DND-41 (cell line): ENCODE results near the gene TGOLN2.
A peak's percentile ranks its signal among the peaks of the same experiment; 100 is the strongest.
"Not testable (repeated sequence)": the region's sequence is repeated elsewhere in the genome, so short reads cannot be mapped to it uniquely, and the experiment has no call there.

Experiments used
- ATAC-seq: fragments of 200-7000 bp; cut with Tn5 transposase; 3 replicates; pipeline ENCODE4 v1.9.1; 2021; ENCODE audit warnings: low read depth; ENCODE audit not compliant: insufficient read depth
- DNase-seq: peaks from one replicate; pipeline ENCODE4 v3.0.0-alpha.2; 2020
- H2AFZ ChIP-seq: 2 replicates; pipeline ENCODE4 v1.6.0; 2012; ENCODE audit warnings: low read depth, low read length
- H3K27ac ChIP-seq: 2 replicates; pipeline ENCODE4 v1.5.1; 2012; ENCODE audit warnings: low read length, inconsistent platforms
- H3K27me3 ChIP-seq: fragments of 200-600 bp; sonication (generic); 2 replicates; pipeline ENCODE4 v1.6.0; 2012; ENCODE audit warnings: low read length, mild to moderate bottlenecking, inconsistent platforms; ENCODE audit not compliant: insufficient read depth, poor library complexity
- H3K36me3 ChIP-seq: 2 replicates; pipeline ENCODE4 v1.5.1; 2012; ENCODE audit warnings: low read length, inconsistent platforms; ENCODE audit not compliant: insufficient read depth
- H3K4me1 ChIP-seq: 2 replicates; pipeline ENCODE4 v1.5.1; 2012; ENCODE audit warnings: mild to moderate bottlenecking, low read length; ENCODE audit not compliant: insufficient read depth
- H3K4me2 ChIP-seq: 2 replicates; pipeline ENCODE4 v1.6.0; 2012; ENCODE audit warnings: mild to moderate bottlenecking, moderate library complexity, low read length, inconsistent platforms; ENCODE audit not compliant: insufficient read depth
- H3K4me3 ChIP-seq, 2 experiments: fragments of 200-600 bp in 1 of 2; shearing (Covaris generic) in 1 of 2; 2 replicates each; pipeline ENCODE4 v1.5.1; 2012 to 2016; ENCODE audit warnings: inconsistent platforms in 2 of 2, low read length in 2 of 2, mild to moderate bottlenecking in 2 of 2, low read depth in 1 of 2, moderate library complexity in 1 of 2
- H3K79me2 ChIP-seq: 2 replicates; pipeline ENCODE4 v1.6.0; 2012; ENCODE audit warnings: low read length, inconsistent platforms; ENCODE audit not compliant: insufficient read depth
- H3K9ac ChIP-seq: 2 replicates; pipeline ENCODE4 v1.6.0; 2012; ENCODE audit warnings: low read depth, mild to moderate bottlenecking, inconsistent platforms, low read length, moderate library complexity
- H3K9me3 ChIP-seq: 2 replicates; pipeline ENCODE4 v1.5.1; 2012; ENCODE audit warnings: low read length, moderate library complexity, mild to moderate bottlenecking, inconsistent platforms; ENCODE audit not compliant: insufficient read depth, severe bottlenecking
- H4K20me1 ChIP-seq: 2 replicates; pipeline ENCODE4 v1.6.0; 2012; ENCODE audit warnings: low read length; ENCODE audit not compliant: insufficient read depth
- EZH2 ChIP-seq: IDR thresholded peaks from 3 replicates; pipeline ENCODE4 v1.6.1; 2012; ENCODE audit warnings: borderline replicate concordance, low read depth, mild to moderate bottlenecking, moderate library complexity, low read length, inconsistent platforms; ENCODE audit not compliant: severe bottlenecking
- TF ChIP-seq, protein P1 (sequence below): IDR thresholded peaks from 2 replicates; pipeline ENCODE4 v1.5.1; 2012; ENCODE audit warnings: borderline replicate concordance, low read length, moderate library complexity, mild to moderate bottlenecking; ENCODE audit not compliant: poor library complexity, severe bottlenecking; ENCODE audit errors: extremely low read depth

The TGOLN2 gene

DNA sequence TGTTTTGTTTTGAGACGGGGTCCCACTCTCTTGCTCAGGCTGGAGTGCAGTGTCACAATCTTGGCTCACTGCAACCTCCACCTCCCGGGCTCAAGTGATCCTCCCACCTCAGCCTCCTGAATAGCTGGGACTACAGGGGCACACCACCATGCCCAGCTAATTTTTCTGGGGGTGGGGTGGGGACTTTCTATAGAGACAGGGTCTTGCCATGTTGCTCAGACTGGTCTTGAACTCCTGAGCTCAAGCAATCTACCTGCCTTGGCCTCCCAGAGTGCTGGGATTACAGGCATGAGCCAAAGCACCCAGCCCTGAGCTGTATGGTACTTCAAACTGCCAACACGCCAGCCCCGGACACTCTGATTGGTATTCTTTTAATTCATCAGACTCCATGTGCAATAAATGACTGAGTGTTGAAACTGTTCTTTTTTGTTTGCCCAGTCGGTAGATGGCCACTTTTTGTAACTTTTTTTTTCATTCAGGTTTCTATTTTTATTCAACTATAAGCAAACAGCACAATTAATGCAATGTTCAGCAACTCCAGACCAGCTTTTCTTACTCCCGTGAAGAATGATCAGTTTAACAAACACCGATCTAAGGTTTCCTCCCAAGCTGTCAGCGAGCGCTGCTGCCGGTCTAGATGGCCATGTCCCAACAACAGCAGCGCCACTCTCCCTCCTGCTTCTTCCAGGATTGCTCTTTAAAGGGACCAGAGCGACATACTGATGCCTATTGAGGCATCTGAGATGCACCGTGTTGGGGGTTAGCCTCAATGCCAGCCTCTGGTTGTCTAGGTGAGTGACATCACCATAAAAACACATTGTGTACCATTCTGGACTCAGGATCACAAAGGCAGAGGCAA is 12.5 kb upstream of the TGOLN2 start:
- Histone ChIP-seq H3K4me3 (no peak overlapping the region), H2AFZ (no peak overlapping the region), H3K9ac (no peak overlapping the region), H3K27ac (no peak overlapping the region), H3K9me3 (no peaks in the 10 kb centered on the region), H3K27me3 (no peaks in the 10 kb centered on the region), H3K79me2 (no peaks in the 10 kb centered on the region), H3K36me3 (peaks cover 17% of the 10 kb centered on the region), H3K4me2 (no peak overlapping the region), H3K4me1 (no peaks in the 10 kb centered on the region), H4K20me1 (no peaks in the 10 kb centered on the region)
- TF ChIP-seq EZH2: no peak
- TF ChIP-seq, protein P1, sequence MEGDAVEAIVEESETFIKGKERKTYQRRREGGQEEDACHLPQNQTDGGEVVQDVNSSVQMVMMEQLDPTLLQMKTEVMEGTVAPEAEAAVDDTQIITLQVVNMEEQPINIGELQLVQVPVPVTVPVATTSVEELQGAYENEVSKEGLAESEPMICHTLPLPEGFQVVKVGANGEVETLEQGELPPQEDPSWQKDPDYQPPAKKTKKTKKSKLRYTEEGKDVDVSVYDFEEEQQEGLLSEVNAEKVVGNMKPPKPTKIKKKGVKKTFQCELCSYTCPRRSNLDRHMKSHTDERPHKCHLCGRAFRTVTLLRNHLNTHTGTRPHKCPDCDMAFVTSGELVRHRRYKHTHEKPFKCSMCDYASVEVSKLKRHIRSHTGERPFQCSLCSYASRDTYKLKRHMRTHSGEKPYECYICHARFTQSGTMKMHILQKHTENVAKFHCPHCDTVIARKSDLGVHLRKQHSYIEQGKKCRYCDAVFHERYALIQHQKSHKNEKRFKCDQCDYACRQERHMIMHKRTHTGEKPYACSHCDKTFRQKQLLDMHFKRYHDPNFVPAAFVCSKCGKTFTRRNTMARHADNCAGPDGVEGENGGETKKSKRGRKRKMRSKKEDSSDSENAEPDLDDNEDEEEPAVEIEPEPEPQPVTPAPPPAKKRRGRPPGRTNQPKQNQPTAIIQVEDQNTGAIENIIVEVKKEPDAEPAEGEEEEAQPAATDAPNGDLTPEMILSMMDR: no peak
- ATAC-seq (no peak), DNase-seq (no peak)

DNA sequence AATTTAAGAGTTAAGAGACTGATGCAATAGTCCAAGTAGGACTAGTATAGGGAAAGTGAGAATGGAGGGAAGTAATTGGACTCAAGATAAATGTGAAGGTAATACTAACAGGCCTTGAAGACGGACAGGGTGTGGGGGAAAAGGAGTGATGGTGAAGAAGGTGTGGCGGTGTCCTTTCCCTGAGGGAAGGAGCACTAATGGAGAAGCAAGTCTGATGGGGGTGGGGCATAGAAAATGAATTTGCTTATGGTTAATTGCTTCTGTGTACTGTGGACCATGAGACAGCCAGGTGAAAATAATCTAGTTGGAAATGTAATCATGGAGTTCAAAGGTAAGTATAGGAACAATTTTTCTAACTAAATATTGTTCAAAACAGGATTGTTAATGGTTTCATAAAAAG is 7.1 kb upstream of the TGOLN2 start:
- H3K27me3 ChIP-seq: no peaks in the 10 kb centered on the region
- no peaks in the 10 kb centered on the region for H3K79me2 ChIP-seq
- no peak for DNase-seq
- no peak overlapping the region for H3K4me3 ChIP-seq
- H3K27ac ChIP-seq: no peak overlapping the region
- no peak overlapping the region for H2AFZ ChIP-seq
- no peaks in the 10 kb centered on the region for H3K36me3 ChIP-seq
- no peak for ATAC-seq
- no peaks in the 10 kb centered on the region for H3K4me1 ChIP-seq
- TF ChIP-seq, protein P1: no peak
- TF ChIP-seq EZH2: no peak
- no peak overlapping the region for H3K9ac ChIP-seq
- no peak overlapping the region for H3K4me2 ChIP-seq
- no peaks in the 10 kb centered on the region for H4K20me1 ChIP-seq
- H3K9me3 ChIP-seq: no peaks in the 10 kb centered on the region

DNA sequence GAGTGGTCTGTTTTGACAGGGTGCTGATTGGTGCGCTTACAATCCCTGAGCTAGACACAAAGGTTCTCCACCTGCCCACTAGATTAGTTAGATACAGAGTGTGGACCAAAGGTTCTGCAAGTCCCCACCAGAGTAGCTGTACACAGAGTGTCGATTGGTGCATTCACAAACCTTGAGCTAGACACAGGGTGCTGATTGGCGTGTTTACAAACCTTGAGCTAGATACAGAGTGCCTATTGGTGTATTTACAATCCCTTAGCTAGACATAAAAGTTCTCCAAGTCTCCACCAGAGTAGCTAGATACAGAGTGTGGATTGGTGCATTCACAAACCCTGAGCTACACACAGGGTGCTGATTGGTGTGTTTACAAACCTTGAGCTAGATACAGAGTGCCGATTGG is 6.1 kb upstream of the TGOLN2 start:
- not testable (repeated sequence) for H3K27ac ChIP-seq, H3K4me3 ChIP-seq, DNase-seq

DNA sequence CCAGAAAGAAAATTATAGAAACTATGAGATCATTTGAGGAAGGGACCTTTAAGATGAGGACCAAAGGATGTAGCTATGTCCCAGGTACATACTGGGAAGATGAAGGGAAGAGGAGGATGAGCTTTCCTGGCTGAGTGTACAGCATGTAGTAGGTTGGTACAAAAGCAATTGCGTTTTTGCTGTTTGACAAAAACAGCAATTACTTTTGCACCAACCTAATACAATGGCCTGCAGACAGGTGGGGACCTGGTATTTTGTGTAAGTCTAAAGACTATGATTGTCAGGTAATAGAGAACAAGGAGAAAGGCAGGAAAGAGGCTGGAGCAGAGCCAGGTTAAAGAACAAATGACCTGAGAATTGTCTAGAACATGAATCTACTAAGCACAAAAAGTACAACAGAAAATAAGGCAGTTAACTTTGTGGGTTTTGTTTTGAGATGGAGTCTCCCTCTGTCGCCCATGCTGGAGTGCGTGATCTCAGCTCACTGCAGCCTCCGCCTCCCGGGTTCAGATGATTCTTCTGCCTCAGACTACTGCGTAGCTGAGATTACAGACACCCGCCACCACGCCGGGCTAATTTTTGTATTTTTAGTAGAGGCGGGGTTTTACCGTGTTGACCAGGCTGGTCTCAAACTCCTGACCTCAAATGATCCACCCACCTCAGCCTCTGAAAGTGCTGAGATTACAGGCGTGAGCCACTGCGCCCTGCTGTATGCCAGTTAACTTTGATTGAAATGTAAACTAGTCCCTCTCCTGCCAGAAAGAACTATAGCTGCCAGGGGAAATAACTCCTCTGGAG is 3.2 kb upstream of the TGOLN2 start:
- peaks cover 23% of the 10 kb centered on the region for H3K79me2 ChIP-seq
- H3K4me3 ChIP-seq: no peak overlapping the region
- no peak overlapping the region for H3K4me2 ChIP-seq
- H3K27ac ChIP-seq: no peak overlapping the region
- peaks cover 13% of the 10 kb centered on the region for H4K20me1 ChIP-seq
- no peaks in the 10 kb centered on the region for H3K9me3 ChIP-seq
- no peaks in the 10 kb centered on the region for H3K27me3 ChIP-seq
- H2AFZ ChIP-seq: no peak overlapping the region
- H3K4me1 ChIP-seq: peaks cover 16% of the 10 kb centered on the region
- ATAC-seq (no peak), DNase-seq (no peak)
- peaks cover 14% of the 10 kb centered on the region for H3K36me3 ChIP-seq
- H3K9ac ChIP-seq: no peak overlapping the region
- TF ChIP-seq, protein P1: no peak
- no peak for TF ChIP-seq EZH2

More for the DNA sequence above, 6.1 kb upstream of the TGOLN2 start:
- ATAC-seq, H3K4me1 ChIP-seq, H3K27me3 ChIP-seq, H3K9ac ChIP-seq, H3K79me2 ChIP-seq, H3K4me2 ChIP-seq, H2AFZ ChIP-seq, H3K36me3 ChIP-seq, H4K20me1 ChIP-seq, H3K9me3 ChIP-seq: not testable (repeated sequence)

DNA sequence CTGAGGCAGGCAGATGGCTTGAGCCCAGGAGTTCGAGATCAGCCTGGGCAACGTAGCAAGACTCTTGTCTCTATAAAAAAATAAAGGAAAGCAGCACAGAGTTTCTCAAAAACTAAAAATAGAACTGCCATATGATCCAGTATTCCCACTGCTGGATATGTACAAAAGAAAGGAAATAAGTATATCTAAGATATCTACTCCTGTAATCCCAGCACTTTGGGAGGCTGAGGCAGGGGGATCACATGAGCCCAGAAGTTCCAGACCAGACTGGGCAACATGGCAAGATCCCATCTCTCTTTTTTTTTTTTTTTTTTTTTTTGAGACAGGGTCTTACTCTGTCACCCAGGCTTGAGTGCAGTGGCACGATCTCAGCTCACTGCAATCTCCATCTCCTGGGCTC is 1.9 kb upstream of the TGOLN2 start:
- H3K9ac ChIP-seq, H3K27ac ChIP-seq, H3K27me3 ChIP-seq, DNase-seq, H2AFZ ChIP-seq, ATAC-seq, H3K4me3 ChIP-seq, H3K9me3 ChIP-seq: not testable (repeated sequence)
- peaks cover 26% of the 10 kb centered on the region for H4K20me1 ChIP-seq
- peaks cover 30% of the 10 kb centered on the region for H3K4me1 ChIP-seq
- peaks cover 37% of the 10 kb centered on the region for H3K79me2 ChIP-seq
- H3K4me2 ChIP-seq: peak overlapping the region; percentile 97; the same call in 1 of the 2 replicates
- peaks cover 28% of the 10 kb centered on the region for H3K36me3 ChIP-seq
